Stimulated activated CD4-positive, alpha-beta T cell treated with anti-CD3 and anti-CD28 coated beads, Interleukin-15, amount 100 ng/mL, for 1 hour (primary cell): ENCODE measurements around the gene SLC23A3.

Experiments used
- DNase-seq, 2 donors: peaks; one replicate each; pipeline ENCODE4 v3.0.0-alpha.2; 2020; ENCODE audit warnings: low read depth in 1 of 2, low spot score in 1 of 2

Gene SLC23A3

GRCh38 chr2:219155054-219155644 is 14.7 kb downstream of the SLC23A3 start:
- no peak for DNase-seq

- no peak for DNase-seq
Observed at GRCh38 chr2:219149667-219150066, 20.2 kb downstream of the SLC23A3 start.

GRCh38 chr2:219142329-219142728 is 27.5 kb downstream of the SLC23A3 start:
- no peak for DNase-seq

- no peak for DNase-seq
Observed at GRCh38 chr2:219140722-219141121, 29.1 kb downstream of the SLC23A3 start.

- DNase-seq: no peak
Observed at GRCh38 chr2:219133976-219134375, 35.9 kb downstream of the SLC23A3 start.

GRCh38 chr2:219131744-219132143 is 38.1 kb downstream of the SLC23A3 start:
- no peak for DNase-seq

GRCh38 chr2:219131327-219131726 is 38.5 kb downstream of the SLC23A3 start:
- DNase-seq: no peak

- no peak for DNase-seq
Observed at GRCh38 chr2:219129589-219129988, 40.2 kb downstream of the SLC23A3 start.

GRCh38 chr2:219128396-219128795 is 41.4 kb downstream of the SLC23A3 start:
- DNase-seq: no peak

GRCh38 chr2:219127037-219127635 is 42.7 kb downstream of the SLC23A3 start:
- DNase-seq: no peak

GRCh38 chr2:219126555-219126954 is 43.3 kb downstream of the SLC23A3 start:
- DNase-seq: no peak

GRCh38 chr2:219125886-219126270 is 44.0 kb downstream of the SLC23A3 start:
- no peak for DNase-seq

GRCh38 chr2:219125225-219125885 is 44.5 kb downstream of the SLC23A3 start:
- DNase-seq: no peak

- no peak for DNase-seq
Observed at GRCh38 chr2:219124381-219125110, 45.3 kb downstream of the SLC23A3 start.

- no peak for DNase-seq
Observed at GRCh38 chr2:219123356-219124135, 46.3 kb downstream of the SLC23A3 start.

- no peak for DNase-seq
Observed at GRCh38 chr2:219122202-219122980, 47.4 kb downstream of the SLC23A3 start.

GRCh38 chr2:219120082-219120481 is 49.7 kb downstream of the SLC23A3 start:
- no peak for DNase-seq

- peak; percentile 5 to 32 for DNase-seq
Observed at GRCh38 chr2:219119422-219120043, 50.3 kb downstream of the SLC23A3 start.

- no peak for DNase-seq
Observed at GRCh38 chr2:219118504-219118903, 51.3 kb downstream of the SLC23A3 start.
